Measurements from ENCODE around the gene ZNF512B.

ZNF512B gene

DNA sequence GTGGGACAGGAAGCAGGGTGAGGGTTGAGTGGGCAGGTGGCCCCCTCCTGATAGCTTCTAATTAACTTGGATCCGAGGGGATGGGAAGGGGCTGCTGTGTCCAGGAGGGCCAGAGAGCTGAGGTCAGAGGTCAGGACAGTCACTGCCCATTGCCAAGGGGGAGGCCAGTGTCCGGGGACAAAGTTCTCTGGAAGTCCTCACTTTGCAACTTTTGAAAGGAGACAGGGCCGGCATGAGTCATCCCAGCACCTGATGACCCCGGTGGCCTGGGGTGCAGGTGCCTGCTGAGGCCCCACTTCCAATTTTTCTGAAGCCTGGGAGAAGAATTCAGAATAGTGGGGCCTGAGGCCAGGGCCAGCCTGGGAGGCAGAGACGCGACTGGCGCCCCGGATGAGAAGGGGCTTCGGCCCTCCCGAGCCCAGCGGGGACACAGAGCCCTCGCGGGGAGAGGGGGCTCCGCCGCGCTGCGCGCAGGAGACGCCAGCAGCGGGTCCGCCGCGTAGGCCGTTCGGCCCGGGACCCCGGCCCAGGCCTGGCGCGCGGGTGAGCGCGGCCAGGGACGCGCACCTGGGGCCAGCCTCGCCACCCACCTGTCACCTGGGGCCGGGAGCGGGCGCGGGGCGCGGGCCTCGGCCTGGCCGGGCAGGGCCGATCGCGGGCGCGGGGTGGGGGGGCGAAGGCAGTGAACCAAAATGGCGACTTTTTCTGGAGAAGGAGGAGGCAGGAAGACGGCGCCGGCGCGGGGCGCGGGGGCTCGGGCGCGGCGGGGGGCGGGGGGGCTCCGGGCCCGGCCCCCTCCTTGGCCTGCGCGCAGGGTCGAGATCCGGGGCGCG, 586 bp downstream of the ZNF512B start:
- TF ChIP-seq, protein P1, sequence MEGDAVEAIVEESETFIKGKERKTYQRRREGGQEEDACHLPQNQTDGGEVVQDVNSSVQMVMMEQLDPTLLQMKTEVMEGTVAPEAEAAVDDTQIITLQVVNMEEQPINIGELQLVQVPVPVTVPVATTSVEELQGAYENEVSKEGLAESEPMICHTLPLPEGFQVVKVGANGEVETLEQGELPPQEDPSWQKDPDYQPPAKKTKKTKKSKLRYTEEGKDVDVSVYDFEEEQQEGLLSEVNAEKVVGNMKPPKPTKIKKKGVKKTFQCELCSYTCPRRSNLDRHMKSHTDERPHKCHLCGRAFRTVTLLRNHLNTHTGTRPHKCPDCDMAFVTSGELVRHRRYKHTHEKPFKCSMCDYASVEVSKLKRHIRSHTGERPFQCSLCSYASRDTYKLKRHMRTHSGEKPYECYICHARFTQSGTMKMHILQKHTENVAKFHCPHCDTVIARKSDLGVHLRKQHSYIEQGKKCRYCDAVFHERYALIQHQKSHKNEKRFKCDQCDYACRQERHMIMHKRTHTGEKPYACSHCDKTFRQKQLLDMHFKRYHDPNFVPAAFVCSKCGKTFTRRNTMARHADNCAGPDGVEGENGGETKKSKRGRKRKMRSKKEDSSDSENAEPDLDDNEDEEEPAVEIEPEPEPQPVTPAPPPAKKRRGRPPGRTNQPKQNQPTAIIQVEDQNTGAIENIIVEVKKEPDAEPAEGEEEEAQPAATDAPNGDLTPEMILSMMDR (IDR thresholded peaks at IDR 0.05): no peak
- no peak for TF ChIP-seq ZFX (IDR thresholded peaks at IDR 0.05; ENCODE audit: borderline replicate concordance)

DNA sequence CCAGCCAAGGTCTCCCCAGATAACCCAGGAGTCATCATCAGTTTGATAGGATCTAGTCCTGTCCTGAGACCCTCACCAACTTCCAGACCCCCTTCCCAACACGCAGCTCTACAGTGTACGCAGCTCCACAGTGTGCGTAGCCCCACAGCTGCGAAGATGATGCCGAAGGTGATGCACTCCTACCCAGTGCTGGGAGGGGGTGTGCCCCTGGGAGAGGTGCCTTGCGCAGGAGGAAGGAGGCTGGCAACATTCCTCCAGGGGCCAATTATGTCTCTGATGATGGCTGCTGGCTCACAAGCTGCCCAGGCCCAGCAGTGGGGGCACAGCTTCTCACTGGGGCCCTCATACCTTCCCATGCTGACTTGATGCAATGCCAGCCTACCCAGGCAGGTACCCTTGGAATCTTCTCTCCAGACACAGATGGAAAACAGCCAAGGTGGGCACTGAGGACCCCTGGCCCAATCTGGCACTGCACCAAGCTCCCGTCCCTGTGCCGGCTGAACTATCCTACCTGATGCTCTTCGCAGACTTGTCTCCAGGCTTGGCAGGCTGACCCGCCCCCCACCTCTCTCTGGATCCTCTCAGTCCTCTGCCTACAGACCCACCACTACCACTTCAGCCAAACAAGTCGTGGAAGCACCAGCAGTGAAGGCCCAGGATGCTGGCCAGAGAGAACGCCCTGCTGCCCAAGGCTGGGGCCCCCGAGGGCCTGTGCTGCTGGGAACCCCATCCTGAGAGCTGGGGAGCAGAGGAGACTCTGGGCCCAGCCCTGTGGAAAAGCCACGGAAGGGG, 1.4 kb downstream of the ZNF512B start:
- TF ChIP-seq, protein P1 (IDR thresholded peaks at IDR 0.05): no peak
- TF ChIP-seq ZFX (IDR thresholded peaks at IDR 0.05; ENCODE audit: borderline replicate concordance): no peak
- H3K27ac ChIP-seq: peak overlapping the region; percentile 77

More for the DNA sequence above, 586 bp downstream of the ZNF512B start:
- H3K27ac ChIP-seq: peak overlapping the region; percentile 77

DNA sequence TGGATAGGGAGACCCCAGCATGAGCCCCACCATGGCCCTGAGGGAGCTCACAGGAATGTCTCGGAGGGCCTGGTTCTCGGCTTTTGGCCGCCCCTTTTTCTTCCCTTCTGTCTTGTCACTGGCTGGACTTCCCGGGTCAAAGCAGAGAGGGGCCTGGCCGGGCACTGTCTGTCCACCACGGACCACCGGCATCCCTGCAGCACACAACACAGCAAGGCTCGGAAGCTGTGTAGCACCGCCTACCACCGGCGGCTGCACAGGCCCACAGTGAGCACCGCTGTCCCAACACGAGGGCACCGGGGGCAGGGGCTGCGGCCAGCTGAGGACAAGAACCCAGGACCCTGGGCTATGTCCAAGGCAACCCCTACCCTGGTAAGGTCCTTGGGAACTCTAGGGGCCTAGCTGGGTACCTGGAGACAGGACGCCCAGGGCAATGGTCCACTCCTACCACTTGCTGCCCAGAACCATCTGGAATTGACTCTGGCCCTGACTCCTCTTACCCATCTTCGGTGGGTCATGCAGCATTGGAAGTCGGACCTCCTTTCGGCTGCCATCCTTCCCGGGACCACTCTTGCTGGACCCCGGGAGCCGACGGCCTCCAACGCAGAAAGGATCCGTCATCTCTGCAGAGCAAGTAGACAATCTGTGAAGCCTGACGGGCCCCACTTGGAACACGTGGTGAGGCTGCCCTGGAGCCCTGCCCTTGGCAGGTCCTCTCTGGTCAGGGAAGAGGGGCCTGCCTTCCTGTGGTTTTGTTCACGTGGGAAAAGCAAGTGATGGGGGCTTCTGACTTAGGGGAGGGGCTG, 2.2 kb downstream of the ZNF512B start:
- no peak overlapping the region for H3K27ac ChIP-seq
- TF ChIP-seq ZFX (IDR thresholded peaks at IDR 0.05; ENCODE audit: borderline replicate concordance): no peak
- TF ChIP-seq, protein P1 (IDR thresholded peaks at IDR 0.05): no peak

DNA sequence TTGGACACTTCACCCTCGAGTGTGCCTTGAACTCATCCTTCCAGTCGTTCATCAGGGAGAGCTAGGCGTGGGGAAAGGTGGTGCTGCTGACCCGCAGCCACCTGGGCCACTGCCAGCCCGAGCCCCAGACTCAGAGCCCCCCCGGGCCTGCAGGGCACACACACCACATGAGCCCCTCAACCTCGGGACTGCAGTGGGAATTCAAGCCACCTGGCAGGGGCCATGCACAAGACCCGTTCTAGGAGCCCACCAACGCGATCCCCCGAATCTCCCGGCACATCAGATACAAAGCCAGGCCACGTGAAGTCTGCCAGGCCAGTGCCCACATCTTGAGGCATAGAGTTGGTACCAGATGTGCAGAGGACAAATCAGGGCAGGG, 2.8 kb downstream of the ZNF512B start:
- no peak overlapping the region for H3K27ac ChIP-seq
- TF ChIP-seq, protein P1 (IDR thresholded peaks at IDR 0.05): no peak
- no peak for TF ChIP-seq ZFX (IDR thresholded peaks at IDR 0.05; ENCODE audit: borderline replicate concordance)

DNA sequence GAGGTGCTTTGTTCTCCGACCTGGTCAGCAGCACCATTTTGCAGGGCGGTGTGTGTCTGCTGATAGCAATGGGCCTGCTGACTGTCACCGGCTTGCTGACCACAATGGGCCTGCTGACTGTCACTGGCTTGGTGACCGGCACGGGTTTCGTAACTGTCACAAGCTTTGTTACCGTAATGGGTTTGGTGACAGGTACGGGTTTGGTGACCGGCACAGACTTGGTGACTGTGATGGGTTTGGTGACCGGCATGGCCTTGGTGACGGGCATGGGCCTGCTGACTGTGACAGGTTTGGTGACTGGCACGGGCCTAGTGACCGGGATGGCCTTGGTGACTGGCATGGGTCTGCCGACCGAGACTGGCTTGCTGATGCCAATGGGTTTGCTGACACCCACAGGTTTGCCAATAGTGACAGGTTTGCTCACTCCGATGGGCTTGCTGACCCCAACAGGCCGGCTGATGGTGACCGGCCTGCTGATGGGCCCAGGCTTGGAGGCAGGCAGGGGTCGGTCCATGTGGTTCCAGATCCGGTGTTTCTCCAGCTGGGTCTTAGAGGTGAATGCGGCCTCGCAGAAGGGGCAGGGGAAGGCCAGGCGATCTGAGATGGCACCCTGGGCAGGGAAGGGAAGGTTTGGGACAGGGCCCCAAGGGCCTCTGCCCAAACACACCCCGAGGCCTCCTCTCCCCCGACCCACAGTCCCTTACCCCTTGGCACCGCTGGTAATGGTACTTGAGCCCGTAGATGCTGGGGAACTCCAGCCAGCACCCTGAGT, 3.4 kb downstream of the ZNF512B start:
- no peak overlapping the region for H3K27ac ChIP-seq
- TF ChIP-seq ZFX (IDR thresholded peaks at IDR 0.05; ENCODE audit: borderline replicate concordance): no peak
- TF ChIP-seq, protein P1 (IDR thresholded peaks at IDR 0.05): no peak

DNA sequence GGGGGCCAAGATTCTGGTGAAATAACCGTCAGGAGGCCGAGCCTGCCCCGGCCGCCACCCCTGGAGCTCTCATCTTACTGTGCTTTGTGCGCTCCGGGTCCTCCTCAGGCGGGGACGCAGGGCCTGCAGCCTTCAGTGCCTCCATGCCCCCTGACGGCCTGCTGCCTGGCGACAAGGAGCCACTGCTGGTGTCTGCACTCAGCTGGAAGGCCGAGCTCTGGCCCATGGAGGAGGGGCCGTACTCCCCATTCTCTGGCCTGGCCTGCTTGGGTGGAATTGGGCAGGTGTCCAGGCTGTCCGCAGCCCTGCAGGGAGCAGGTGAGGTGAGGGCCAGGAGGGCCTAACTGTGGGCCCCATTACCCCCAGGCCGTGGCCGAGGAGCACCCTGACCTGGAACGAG, 5.3 kb downstream of the ZNF512B start:
- TF ChIP-seq ZFX (IDR thresholded peaks at IDR 0.05; ENCODE audit: borderline replicate concordance): no peak
- TF ChIP-seq, protein P1 (IDR thresholded peaks at IDR 0.05): no peak
- H3K27ac ChIP-seq: no peak overlapping the region
